SKM-1 (cell line): ENCODE measurements around the gene MSS51.

Experiments used
- DNase-seq: peaks from one replicate; lab custom pipeline; 2025; ENCODE audit not compliant: unreplicated experiment; lab: John Stamatoyannopoulos, UW

The MSS51 gene

DNA sequence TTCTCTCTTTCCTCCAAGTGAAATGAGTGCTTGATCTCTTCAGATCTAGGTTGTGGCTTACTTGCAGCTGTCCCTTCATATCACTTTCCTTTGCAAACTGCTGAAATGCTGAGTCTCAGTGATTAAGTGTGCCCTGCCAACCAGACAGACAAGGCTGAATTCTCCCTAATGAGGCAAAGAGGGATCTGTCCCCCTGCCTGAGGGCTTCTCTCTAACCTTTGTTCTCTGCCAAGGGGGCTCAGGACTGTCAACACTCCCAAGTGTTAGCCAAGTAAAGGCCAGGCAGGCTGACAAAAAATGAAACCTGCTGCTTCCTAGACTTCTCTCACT, at the start of gene MSS51:
MSS51 (minus strand) TSS at position 24 of the 330 bp plus-strand sequence. CDS start 5,277 bp downstream, outside the sequence.
- no peak for DNase-seq

DNA sequence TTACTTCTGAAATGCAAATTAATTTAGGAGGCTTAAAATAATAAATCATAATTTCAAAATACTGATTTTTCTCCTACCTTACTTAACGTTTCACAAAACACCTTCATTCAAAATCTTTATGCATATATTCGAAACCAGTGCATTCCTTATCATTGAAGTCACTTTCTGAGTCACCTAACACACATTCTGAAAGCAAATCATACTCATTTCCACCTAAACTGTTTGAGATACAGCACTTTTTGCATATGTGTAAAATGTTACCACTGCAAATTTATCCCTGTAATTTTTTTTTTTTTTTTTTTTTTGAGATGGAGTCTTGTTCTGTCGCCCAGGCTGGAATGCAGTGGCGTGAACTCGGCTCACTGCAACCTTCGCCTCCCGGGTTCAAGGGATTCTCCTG, 46.8 kb upstream of the MSS51 start:
- DNase-seq = no peak

DNA sequence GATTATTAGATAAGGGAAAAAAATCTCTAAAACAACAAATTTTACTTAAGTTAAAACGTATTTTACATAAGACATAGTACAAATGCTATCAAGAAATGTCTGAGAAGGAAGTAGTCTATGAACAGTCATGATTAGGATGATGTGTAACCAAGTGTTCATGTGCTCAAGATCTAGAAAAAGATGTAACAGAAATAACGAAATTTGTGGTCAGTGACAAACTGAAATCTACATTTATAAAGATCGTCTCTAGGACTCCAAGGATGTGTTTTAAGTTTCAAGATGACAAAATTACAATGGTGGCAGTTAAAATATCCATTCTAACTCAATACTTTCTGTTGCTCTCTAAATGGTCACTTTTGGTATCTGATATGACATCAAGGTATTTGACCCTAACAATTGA, 45.3 kb upstream of the MSS51 start:
- DNase-seq = no peak

DNA sequence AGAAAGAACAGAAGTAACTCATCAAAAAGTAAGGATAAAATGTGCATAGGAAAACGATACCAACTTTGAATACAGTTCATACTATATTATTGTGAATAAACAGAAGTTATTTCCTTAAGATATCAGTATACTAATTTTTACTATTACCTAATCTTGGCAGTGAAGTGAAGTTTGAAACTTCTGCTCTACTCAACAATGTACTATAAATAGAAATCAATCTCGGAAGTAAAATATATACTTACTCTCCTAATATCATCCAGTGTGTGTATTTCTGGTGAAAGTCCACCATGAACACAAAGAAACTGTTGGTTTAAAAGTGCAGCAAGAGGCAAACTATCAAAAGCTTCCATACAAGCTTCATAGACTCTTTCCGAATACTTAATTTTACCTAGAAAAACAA, 37.9 kb upstream of the MSS51 start:
- no peak for DNase-seq

DNA sequence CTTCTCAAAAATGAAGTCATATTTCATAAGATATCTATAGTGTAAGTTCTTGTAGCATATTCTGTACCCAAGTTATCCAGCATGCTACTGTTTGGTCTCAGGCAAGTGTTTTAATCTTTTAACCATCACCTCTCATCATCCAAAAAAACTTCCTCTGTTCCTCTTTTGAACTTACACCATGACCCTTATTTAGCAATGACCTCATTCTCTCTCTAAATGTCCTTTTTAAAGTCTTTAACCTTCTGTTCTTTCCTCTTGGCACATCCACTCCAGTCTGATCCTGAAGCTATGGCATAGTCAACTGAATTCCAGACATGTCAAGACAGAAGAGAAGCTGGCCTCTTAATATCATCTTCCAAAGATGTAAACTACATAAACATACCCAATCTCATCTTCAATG, 36.2 kb upstream of the MSS51 start:
- DNase-seq = no peak

DNA sequence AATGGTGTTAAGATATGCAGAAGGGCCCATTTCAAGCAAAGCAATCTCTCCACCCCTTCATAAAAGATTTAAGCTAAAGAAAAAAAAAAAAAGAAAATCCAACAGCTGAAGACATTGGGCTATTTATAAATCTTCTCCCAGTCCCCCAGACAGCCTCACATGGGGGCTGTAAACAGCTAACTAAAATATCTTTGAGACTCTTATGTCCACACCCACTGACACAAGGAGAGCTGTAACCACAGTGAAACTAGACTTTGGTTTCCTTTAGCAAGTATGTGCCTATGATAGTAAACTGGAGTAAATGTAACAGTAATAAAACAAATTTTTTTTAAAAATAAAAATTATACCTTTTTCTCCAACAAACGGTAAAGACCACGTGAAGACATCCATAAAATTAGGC, 33.8 kb upstream of the MSS51 start:
- DNase-seq = no peak

DNA sequence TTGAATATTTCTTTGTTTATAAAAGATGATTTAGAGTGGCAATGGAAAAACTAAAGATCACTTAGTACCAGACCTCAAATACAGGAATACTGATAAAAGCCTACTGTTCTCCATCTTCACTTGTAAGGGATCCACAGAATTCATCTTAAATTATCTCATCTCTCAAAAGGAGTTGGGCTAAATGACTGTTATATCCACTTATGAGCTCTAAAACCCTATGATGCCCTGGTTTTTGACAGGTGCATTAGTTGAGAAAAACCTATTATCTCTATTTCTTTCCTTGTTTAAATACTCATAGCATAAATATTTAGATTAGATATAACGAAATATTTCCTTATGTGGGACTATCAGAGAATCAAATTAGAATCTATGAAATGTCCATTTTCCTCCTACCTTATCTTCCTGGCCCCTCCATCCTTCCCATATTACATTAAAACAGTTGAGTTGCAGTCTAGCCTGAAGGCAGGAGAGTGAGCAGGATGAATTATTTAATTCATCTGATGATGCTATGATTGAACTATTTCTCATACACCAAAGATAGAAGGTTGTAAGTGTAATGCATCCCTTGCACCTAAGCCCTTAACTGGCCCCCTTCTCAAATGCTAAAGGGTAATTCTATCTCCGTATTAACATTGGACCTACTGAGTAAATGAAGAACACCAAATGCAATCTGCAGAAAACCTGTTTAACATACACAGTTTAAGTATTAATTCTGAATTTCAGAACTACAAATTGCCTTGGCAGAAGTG, 32.8 kb upstream of the MSS51 start:
- no peak for DNase-seq

DNA sequence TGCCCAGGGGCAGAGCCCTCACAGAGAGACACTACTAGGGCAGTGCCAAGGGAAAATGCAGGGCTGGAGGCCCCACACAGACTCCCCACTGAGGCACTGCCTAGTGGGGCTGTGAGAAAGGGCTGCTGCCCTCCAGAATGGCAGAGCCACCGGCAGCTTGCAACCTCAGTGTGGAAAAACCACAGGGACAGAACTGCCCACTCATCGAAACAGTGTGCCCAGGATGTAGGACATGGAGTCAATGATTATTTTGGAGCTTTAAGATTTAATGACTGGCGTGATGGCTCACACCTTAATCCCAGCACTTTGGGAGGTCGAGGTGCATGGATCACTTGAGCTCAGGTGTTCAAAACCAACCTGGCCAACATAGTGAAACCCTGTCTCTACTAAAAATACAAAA, 27.5 kb upstream of the MSS51 start:
- DNase-seq = no peak

DNA sequence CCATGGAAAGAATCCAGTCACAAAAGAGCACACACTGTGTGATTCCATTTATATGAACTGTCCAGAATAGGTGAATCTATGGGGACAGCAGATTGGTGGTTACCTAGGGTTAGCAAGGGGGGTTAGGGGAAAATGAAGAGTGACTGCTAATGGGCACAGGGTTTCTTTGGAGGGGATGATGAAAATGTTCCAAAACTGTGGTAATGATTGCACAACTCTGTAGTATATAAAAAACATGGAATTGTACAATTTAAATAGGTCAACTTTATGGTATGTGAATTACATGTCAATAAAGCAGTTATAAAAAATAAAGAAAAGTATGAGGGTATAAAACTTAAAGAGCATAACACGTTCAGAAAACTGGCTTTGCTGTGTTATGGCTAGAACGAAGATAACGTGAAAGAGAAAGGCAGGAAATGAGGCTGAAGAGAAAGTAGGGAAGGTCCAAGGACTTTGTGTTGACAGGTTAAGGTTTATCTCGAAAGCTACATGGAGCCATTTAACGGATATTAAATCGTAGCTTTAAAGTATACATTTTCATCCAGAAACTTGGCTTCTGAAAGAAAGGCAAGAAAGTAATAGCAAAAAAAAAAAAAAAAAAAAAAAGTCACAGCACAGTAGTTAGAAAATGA, 26.4 kb upstream of the MSS51 start:
- DNase-seq = no peak

DNA sequence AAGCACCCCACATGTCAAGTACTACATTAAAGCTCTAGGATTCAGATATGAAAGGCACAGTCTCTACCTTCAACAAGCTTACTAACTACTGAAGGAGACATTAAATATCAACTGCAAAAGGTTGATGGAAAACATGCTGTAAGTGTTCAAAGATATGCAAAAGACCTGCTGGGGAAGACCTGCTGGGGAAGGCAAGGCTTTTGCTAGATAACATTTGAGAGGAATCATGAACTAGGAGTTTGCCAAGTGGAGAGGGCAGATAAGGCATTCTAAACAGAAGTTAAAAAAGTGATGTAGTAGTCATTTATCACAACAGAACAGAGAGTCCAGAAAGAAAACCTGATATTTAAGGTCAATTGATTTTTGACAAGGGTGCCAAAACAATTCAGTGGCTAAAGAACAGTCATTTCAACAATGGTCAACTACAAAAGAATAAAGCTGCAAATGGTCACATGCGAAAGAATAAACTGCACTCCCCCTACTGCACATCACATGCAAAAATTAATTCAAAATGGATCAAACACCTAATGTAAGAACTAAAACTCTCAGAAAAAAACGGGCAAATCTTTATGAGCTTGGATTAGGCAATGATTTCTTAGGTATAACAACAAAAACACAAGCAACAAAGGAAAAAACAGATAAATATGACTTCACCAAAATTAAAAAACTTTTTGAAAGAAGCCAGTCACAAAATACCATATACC, 23.0 kb upstream of the MSS51 start:
- no peak for DNase-seq

DNA sequence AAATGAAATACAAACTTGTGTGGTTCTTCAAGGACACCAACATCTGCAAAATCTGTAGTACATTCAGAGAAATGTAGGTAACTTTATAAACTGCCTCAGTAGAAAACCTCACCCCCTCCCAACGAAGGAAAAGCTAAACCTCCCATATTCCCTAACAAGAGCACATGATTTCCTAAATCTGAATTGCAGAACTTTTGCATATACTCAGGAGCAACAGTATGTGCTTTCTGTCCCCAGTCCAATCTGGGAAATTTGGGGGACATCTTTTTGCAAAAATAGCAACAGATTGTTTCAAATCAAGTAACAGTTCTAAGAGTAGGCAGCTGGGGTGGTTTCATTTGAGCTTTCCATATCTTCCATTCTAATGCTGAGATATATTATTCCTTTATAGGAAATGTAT, 15.8 kb upstream of the MSS51 start:
- no peak for DNase-seq

DNA sequence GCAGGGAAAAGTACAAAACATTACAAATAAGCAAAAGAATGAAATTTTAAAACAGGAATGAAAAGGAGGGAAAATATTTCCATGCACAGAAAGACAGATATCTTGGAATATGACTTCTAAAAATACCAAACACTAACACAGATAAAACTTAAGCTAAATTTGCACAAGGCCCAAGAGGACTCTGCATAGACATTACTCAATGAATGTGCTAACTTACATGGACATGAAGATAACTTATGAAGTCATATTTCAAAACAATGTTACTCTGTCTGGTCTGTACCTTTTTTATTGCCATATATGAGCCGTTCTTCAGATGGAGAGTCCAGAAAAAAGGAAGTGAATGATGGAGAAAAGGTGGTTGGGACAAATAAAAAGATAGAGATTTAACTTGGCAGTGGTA, 15.0 kb upstream of the MSS51 start:
- DNase-seq = no peak

DNA sequence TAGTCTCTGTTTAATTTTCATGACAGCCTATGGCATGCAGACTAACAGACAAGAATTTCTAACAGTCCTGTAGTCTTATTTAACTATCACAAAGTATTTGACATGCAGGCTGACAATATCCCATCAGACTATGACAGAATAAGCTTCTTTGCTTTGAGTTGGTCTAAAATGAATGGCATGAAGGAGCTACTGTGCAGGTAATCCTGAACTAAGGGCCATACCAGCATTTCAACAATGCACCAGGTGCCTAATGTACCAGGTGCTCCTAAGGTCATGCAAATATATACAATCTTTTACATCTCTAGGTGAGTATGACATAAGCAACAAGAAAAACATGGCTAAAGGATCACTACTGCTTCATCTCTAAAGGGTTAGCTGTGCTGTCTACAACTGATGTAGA, 13.6 kb upstream of the MSS51 start:
- DNase-seq = no peak

DNA sequence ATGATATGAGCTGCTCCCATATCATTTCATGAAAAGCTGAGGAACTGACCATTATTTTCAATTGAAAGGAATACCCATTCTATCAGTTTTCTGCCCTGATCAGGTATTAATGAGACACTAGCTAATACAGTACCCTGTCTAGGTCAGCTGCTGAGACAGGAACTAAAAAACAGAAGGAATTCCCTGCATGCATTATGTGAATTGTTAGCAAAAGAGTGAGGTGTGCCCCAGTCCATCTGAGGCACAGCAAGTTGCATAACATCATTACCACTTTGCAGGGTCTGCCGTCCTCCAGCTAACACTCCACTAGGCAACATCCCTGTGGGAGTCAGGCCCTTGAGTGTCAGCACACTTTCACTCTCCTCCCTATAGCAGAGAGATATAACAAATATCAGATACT, 11.1 kb upstream of the MSS51 start:
- DNase-seq = no peak

DNA sequence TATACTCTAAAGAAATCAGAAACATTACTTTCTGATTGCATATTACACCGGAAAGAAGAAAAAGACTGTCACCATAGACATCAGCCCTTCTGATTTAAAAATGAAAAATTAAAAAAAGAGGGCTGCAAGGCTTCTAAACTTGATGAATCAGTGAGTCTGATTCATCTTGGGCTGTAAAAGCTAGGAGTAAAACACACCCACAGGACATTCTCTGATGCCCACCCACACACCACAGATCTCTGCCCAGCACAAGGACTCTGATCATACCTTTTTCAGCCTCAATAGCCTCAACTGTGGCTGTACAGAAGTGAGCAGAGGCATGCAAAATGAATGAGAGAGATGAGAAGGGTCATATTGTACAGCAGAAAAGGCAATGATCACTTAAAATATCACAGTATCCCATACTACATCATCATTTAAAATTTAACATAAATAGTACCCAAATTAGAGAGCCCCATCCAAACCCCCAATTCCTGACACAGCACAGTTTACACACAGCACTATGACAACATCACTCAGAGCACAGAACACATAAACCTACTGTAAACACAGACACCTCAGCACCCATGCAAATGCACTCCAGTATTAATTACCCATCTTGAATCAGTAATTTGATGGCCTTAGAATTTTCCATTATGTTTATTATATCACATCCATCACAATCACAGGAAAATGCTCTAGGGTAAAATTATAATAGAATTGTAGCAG, 6.4 kb upstream of the MSS51 start:
- DNase-seq = no peak

DNA sequence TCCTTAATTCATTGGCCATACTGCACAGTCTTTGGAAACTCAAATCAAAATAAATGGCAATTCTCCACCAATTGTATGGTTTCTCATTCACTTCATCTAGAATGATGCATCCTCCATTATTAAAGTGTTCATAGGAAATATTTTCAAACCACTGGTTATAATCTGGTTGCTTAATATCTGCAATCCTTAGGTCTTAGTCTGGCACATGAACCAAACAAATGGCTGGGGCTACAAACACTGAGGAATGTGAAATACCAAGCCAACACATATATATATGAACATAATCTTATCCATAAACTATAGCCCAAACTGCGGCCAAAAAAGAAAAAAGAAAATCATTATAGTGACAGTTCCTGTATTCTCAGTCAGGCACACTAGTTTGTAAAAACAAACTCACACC, 5.7 kb upstream of the MSS51 start:
- no peak for DNase-seq

DNA sequence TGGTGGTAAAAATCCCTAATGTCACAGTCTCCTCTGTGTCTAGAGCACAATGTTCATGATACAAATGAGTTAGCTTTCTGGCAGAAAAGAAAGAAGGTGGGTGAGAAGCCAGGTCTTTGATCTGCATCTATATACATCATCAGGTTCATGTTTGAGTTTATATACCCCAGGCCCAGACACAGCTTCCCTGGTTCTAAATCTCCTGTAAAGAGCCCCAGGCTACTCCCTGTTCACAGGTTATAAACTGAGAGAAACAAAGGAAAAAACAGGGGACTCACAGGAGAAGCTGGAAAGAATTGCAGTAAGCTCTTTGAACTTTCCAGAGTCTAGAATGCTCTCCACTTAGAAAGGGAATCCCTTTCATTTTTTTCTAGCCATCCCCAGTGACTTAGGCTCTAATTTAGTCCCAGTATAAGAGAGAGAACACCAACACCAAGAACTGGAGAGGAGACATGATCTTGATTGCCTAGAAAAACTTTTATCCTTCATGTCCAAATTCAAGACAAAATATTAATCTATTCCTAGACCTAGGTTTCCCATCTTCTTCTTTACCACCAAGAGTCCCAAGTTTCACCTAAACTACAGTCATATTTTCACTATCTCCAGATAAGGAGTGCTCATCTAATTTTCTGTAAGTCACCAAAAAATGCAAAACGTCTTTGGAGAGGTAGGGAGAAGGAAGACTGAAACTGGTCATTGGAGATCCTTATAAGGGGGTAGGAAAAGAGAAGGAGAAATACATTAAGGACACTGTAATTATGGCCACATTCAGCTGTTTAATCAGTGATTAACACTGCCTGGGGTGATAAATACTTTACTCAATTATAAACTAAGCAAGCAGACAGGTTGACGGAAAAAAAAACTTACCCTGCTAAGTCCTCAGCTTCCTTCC, 469 bp downstream of the MSS51 start:
- DNase-seq = no peak

DNA sequence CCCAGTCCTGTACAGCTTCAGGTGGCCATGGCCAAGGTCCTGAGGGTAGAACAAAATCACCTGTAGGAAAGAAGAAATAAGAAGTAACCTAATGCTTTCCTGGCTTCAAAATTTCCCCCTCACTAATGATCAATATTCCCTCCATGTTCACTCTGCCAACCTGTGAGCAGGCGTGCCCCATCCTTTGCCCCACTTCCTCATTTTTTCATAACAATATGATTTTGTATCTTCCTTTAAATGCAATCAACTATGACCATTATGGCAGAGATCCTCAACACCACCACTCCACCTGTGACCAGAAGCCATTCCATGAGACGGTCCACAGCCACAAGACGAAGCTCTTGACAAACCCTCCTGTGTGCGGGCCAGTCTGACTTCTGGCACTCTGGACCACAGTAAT, 7.0 kb downstream of the MSS51 start:
- no peak for DNase-seq

DNA sequence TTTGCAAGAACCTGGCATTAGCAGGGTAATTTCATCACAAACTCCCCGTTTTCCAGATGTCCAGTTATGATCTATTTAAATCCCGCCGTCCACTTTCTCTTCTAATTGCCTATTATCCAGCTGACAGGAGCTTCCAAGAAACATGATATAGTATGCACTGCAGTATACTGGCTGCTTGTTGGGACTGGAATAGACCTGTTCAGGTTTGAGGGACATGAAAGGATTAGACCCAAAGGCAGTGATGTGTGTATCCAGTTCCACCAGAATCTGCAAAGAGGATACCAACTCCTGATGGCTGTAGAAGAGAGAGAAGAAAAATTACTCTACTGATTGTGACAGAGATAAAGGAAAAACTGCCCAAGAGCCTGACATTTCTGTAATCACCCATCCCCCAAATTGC, 8.9 kb downstream of the MSS51 start:
- no peak for DNase-seq

DNA sequence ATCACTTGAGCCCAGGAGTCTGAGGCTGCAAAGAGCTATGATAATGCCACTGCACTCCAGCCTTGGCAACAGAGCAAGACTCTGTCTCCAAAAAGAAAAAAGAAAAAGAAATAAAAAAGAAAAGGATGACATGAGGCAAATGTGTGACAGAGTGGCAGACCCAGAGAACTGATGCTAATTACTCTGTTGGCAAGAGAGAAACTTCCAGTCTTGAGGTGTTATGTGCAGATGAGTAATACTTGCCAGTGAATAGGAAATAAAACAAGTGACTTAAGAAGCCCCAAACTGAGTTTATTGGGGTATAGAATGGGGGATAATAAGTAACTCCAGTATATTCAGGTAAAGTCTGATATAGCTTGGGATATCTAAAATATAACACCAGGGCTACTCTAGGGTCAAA, 10.1 kb downstream of the MSS51 start:
- DNase-seq = no peak

DNA sequence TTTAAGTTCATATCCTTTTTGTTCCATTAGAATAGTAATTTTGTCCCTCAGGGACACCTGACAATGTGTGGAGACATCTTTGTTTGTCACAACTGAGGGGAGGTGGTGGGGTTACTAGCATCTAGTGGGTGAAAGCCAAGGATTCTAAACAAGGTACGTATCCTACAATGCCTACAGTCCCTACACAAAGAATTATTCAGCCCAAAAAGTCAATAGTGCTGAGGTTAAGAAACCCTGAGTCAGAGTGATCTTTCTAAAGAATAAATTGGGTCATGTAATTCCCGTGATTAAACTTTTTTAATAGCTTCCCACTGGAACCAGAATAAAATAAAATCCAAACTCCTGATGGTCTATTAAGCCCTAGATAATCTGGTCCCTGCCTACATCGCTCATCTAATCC, 16.8 kb downstream of the MSS51 start:
- DNase-seq = no peak
